GM19452 (cell line): Measurements from ENCODE around the gene CHTF8.
"Not testable (repeated sequence)": the region's sequence is repeated elsewhere in the genome, so short reads cannot be mapped to it uniquely, and the experiment has no call there.

ENCODE experiments used
- ATAC-seq: cut with Tn5 transposase; IDR thresholded peaks from one replicate; pipeline ENCODE4 v1.9.1; 2021; ENCODE audit not compliant: unreplicated experiment

CHTF8 gene, protein sequence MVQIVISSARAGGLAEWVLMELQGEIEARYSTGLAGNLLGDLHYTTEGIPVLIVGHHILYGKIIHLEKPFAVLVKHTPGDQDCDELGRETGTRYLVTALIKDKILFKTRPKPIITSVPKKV

DNA sequence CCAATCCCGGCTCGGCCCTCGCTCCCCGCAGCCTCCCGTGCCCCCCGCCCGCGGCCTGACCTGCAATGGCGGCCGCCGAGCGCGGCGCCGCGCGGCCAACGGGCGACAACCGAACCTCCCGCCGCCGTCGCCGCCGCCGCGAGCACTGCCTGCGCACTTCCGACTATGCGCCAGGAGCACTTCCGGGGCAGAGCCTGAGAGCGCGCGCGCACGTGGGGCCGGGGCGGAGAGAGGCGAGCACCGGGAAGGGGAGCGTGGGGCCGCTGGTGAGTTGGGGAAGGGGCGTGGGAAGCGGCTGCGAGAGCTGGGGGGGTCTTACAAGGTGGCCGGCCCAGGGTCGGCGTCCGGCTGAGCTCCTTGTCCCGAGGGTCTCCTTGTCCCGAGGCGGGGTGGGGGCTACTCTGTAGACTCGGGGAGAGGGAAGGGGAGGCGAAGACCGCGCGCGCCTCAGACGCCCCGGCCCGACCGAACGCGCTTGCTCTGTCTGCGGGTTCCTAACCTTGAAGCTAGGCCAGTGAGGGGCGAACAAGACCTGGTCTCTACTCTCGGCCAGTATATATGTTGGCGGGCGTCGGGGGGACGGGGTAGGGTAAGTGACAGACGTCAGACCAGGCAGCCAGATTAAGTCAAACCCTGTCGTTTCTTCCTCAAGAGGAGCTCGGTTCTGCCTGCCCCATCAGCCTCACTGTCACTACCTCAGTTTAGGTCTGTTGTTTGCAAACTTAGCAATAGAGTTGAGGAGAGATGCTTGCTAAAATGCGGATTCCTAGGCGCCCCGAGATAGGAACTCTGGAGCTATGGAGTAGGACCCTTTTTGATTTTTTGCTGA is at the start of gene CHTF8, which contains the start of gene UTP4:
Gene CHTF8, minus strand, starts transcription at position 165 of the 829 bp plus-strand sequence. CDS start 11,130 bp downstream, outside the sequence.
Gene UTP4, plus strand, starts transcription at position 226 of the 829 bp plus-strand sequence. CDS start 811 bp downstream, outside the sequence.
- ATAC-seq, result peak; percentile 93

- ATAC-seq, result no peak
Measured at GRCh38 chr16:69180011-69180338, 47.6 kb upstream of the CHTF8 start.

DNA sequence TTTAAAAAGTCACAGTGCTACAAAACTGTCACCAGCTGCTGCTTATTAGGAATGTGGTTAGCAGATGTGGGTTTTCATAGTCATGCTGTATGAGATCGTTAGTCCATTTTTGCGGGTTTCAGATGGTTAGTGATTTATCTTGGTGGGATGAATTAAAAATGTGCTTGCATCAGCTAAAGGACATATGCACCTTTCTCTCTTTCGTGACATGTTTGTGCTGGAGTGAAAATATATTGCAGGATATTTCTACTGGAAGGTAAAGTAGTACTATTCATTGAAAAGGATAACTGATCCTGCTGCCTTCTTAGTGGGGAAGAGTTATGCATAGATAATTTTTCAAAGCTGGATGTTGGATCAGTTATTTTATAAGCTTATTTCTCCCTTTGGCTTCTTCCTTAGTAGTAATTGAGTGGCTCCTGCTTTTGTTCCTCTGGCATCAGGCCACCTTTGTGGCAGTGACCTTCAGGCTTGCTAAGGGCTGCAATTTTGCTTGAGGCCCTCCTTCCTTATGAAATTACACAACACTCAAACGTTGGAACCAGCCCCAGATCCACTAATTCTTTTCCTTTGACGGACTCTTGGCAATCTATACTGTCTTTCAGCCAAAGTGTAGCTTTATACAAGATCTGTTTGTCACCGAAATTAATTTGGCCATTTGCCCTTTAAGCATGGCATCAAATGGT is 47.1 kb upstream of the CHTF8 start:
- ATAC-seq, result no peak

GRCh38 chr16:69176033-69176800 is 43.8 kb upstream of the CHTF8 start:
- ATAC-seq, result no peak

- ATAC-seq, result no peak
Measured at GRCh38 chr16:69171325-69172084, 39.1 kb upstream of the CHTF8 start.

- ATAC-seq, result no peak
Measured at GRCh38 chr16:69169607-69170352, 37.4 kb upstream of the CHTF8 start.

- no peak for ATAC-seq
Measured at GRCh38 chr16:69169051-69169450, 36.7 kb upstream of the CHTF8 start.

DNA sequence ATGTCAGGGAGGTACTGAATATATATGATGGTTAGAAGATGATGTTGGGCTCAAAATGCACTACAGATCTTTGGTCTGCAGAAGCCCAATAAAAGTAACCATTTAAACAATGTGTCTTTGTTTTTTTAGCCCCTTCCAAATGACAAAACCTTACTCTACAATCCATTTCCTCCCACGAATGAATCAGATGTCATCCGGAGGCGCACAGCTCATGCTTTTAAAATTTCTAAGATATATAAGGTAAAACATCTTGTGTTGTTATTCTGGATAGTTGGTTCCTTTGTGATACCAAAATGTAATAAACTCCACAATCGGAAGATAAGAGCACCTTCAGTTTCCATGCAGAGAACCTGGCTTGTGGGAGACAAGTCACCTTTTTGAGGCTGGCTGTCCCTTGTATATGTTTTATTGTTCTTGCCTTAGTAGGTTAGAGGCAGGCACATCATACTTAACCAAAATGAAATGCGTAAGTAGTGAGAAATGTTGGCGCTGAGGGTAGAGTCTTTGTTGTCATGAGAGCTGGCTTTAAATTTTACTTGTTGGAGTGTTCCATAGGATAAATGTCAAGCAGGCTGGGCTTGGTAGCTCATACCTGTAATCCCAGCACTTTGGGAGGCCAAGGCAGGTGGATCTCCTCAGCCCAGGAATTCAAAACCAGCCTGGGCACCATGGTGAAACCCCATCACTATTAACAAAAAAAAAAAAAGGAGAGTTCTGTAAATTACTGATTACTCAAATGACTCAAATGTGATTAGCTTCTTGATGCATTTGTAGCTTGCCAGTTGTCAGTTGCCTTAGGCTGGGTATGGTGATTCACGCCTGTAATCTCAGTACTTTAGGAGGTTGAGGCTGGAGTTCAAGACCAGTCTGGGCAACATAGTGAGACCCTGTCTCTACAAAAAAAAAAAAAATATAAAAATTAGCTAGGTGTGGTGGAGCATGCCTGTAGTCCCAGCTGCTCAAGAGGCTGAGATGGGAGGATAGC is 34.9 kb upstream of the CHTF8 start:
- no peak for ATAC-seq

GRCh38 chr16:69166221-69166833 is 33.9 kb upstream of the CHTF8 start:
- ATAC-seq, result no peak

- no peak for ATAC-seq
Measured at GRCh38 chr16:69165584-69165983, 33.2 kb upstream of the CHTF8 start.

DNA sequence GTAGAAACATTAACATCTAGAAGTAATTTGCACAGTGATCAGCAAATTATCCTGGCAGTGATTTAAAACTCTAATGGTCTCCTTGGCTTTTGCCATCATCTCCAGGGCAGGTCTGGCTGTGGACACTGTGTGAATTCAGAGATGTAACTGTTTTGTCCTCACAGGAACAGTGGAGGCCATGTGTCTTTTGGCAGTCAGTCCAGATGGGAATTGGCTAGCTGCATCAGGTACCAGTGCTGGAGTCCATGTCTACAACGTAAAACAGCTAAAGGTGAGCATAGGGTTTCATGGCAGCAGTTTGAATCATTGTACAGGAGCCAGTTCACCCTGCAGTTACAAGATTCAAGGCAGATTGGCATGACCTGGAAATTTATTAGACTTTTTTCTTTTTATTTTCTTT is 27.8 kb upstream of the CHTF8 start:
- no peak for ATAC-seq

DNA sequence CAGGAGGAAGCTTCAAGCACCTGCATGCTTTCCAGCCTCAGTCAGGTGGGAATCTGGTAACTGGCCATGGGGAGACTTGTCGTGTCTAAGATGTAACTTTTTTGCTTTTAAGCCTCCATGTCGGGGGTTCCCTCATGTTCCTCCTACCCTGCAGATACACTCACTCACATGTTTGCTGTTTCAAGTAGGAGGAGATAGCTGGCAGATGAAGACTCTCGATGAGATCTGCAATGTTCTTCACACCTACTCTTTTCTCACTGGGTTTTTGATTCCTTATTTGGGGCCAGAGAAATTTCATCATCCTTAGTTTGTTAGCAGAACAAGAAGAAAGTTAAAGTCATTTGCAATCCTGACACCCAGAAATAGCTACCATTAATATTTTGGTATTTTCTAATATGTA is 24.8 kb upstream of the CHTF8 start:
- no peak for ATAC-seq

DNA sequence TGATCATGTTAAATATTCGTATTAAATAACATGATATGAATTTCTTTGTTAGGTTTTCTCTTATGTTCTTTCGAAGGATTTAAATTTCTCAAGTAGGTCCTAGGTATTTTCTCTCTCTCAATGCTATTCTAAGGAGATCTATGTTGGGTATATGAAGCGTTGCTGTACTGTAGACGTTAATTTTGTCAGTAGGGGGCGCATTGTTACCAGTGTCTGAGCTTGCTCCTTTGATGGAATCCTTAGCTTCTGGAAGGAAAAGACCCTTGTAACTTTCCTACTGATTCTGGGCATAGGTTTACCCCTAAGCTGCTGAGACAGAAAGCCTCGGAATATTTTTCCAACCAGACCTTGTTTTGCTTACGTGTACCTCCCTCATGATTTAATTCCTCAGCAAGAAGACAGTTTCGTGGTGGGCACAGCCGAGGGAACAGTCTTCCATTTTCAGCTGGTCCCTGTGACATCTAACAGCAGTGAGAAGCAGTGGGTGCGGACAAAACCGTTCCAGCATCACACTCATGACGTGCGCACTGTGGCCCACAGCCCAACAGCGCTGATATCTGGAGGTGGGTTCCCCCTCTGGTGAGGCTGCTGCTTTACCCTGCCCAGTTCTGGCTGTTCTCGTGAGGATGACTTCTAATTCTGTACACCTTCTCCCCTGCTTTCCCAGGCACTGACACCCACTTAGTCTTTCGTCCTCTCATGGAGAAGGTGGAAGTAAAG is 17.9 kb upstream of the CHTF8 start:
- no peak for ATAC-seq

DNA sequence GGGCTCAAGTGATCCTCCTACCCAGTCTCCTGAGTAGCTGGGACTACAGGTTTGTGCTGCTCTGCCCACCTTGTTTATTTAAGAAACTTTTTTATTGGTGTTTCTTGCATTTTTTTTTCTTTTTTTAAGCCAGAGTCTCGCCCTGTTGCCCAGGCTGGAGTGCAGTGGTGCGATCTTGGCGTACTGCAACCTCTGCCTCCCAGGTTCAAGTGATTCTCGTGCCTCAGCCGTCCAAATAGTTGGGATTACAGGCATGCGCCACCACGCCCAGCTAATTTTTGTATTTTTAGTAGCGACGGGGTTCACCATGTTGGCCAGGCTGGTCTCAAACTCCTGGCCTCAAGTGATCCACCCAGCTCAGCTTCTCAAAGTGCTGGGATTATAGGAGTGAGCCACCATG is 17.2 kb upstream of the CHTF8 start:
- not testable (repeated sequence) for ATAC-seq

GRCh38 chr16:69145658-69146057 is 13.3 kb upstream of the CHTF8 start:
- no peak for ATAC-seq

- no peak for ATAC-seq
Measured at GRCh38 chr16:69143116-69143515, 10.7 kb upstream of the CHTF8 start.

- ATAC-seq, result no peak
Measured at GRCh38 chr16:69141936-69142335, 9.5 kb upstream of the CHTF8 start.

GRCh38 chr16:69141014-69141413 is 8.6 kb upstream of the CHTF8 start:
- no peak for ATAC-seq
